Measurements from ENCODE around the gene TRPM3.

The TRPM3 gene

DNA sequence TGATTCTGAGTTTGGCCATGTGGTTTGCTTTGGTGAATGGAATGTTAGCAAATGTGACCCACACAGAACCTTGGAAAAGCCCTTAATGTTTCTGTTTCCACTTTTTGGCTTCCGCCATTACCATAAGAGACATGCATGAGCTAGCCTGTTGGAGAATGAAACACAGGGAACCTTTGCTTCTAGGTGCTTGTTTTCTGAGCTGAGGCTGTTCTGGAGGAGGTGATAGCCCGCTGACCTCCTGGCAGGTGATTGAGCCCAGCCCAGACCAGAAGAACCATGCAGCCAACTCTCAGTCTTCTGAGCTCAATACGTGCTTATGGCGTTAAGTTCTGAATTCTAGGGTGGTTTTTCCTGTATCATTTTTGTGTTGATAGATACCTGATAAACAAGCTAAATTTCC is 558.4 kb downstream of the TRPM3 start:
- no peak for DNase-seq

DNA sequence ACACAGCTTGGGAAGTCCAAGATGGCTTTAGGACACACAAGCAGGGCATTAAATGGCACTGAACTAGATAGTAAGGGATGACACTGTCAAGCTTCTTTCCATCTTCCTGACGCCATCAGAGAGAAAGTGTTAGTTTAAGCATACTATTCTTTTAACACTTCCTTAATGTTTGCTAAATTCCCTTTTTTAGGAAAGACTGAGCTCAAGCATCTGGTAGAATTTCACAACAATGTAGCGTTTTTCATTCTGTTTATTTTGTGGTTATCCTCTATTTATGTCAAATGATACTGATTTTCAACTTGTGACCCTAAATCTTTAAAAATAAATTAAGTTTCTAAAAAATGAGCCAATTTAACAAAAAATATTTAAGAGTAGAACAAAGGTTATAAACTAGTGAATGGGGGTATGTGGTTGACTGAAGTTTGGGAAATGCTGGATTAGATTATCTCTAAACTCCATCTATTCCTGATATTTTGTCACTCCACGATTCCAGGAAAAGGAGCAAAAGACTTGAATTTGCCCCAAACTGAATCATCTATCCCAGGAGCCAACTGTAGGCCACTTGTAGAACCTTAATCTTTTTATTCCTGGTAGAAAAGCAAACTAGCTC is 559.5 kb downstream of the TRPM3 start:
- no peak for DNase-seq

DNA sequence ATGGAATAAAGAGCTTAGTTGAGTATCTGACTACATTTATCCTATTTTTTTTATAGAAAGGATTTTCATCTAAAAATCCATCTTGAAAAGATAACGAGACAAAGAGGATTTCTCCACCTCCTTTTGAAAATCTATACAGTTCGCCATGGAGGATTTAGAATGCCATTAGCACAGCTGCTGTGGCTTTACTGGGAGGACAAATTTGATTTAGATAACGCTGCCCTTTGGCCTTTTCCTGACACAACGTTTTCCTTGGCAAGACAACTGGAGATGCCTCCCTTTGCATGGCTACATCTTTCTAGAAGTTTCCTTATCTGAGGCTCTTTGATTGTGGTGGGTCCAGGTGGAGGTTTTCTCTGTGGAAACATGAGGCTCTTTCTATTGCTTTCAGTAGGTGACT is 560.3 kb downstream of the TRPM3 start:
- no peak for DNase-seq

DNA sequence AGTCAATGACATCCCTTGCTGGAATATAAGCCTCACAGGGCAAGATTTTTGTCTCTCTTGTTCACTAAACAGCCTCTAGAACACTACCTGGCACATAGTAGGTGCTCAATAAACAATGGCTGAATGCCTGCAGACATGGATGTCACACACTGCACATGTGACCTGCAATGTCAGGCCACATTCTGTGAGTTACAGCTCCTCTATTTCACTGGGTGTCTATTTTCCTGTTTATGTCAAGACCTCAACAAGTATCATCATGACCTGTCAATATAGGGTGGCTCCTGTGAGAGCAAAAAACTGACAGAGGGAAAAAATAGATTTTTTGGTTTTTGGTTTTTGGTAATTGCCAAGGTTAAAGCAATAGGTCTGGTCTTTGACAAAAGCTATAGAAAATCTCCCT is 562.3 kb downstream of the TRPM3 start:
- no peak for DNase-seq

DNA sequence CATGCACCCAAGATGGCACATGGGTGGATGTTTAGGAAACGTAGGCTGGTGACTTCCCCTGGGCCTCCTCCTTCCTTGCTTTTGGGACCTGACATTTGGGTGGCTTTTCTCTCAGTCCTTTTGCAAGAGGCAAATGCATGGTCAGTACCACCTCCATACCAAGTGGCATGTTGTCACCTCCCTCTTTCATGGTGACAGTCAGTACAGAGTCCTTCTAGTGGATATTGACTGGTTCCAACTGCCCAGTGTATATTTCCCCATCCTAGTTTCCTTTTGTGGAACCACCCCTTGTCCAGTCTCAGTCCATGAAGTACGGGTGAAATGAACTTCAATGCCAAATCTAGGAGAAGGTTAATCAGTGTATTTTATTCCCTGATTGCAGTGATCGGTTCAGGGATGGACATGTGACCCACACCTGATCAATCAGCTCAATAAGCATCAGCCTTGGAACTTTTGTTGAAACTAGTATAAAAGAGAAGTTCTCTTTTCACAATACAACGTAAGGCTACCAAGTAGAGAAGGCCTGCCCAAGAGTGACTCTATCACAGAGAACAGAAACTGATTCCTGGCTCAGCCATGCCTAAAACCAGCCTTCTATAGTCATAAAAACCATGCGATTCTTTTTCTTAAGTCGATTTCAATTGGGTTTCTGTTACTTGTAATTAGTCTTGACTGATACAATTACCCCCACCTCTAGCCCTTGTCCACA is 563.6 kb downstream of the TRPM3 start:
- no peak for DNase-seq

DNA sequence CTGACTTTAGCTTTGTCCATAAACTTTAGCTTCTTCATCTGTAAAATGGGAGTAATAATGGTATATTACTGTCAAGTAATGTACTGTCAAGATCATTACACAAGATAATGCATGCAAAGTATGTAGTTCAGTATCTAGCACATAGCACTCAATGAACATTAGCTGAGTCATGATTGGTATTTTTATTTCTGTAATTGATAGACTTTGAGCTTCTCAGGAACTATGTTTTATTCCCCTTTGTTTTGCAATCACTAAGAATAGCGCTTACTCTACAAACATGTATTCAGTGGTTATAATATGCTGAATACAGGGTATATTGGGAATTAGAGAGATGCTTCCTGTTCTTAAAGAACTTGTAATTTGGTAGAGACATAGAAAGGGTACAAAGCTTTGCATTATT is 564.6 kb downstream of the TRPM3 start:
- DNase-seq, result no peak

DNA sequence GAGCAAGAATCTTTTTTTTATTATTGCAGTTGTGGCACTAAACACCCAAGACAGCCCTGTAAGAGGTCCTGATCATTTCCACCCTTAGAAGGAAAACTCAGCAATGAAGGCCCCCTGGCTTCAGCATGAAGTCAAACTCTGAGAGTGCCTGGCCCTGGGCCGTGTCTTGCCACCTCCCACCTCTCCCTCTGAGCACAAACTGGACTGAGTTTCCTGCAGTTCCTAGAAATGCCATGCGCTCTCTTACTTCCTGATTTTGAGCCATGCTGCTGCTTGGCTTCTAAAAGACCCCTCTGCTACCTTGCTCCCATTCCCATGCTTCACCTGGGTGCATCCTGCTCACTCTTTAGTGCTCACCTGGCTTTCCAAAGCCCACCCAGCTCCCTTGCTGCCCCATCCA is 566.5 kb downstream of the TRPM3 start:
- peak in 1 of 56 donors; percentile 7 for DNase-seq

DNA sequence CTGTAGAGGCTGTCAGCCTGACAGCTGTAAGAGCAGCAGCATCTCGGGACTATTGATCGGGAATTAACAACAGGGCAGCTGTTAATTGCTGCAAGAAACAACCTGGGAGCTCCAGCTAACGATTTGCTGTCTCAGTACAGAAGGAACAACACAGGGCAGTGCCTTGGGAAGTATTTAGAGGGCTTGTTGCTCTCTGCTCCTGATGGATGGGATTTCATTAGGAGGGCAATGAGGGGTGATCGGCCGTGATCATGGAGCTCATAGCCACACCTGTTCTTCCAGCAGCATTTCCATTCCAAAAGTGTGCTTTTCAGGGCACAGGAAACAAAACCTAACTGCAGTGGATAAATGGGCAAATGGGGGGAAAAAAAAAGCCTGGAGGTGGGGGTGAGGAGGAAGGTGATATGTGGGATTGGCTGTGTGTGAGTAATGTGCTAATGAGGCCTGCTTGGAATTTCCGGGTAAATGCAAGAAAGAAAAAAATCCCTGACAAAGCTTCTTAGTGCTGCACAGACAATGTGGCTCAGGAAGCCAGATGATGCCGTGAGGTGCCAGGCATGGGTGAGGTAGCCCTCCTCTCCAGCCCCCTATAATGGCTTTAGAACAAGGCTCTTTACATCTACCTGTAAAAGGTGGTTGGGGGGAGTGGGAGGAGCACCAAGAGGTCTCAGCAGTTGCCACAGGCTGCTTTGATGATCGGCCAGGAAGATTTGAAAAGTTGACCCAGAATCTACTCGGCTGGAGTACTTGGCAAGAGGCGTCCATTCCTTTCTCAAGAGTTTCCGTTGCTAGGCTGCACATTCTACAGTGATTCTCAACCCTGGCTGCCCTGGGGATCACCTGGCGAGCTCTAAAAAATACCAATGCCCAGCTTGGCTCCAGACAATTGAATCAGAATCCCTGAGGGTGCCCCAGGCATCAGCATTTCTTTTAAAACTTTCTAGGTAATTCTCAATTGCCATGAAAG is 567.4 kb downstream of the TRPM3 start:
- peak in 10 of 56 donors; percentile 11 to 65 (median 24) for DNase-seq

DNA sequence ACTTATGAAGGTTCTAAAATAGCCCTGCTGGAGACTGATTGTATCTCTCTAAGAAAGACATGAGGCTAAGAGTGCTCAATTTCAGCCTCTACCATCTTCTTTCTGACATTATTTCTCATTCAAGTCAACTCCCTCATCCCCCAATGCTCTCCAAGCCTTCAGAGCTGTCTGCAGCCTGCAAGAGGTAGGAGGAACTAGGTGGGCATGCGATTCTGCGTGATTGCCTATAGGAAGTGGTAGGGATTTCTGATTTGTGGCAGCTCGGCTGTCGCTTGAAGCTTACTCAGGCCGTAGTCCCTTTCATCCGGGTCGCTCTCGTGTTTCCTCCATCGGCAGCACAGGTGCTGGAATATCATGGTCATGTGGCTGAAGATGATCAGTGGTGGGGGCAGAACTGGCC is 568.9 kb downstream of the TRPM3 start:
- DNase-seq, result no peak

DNA sequence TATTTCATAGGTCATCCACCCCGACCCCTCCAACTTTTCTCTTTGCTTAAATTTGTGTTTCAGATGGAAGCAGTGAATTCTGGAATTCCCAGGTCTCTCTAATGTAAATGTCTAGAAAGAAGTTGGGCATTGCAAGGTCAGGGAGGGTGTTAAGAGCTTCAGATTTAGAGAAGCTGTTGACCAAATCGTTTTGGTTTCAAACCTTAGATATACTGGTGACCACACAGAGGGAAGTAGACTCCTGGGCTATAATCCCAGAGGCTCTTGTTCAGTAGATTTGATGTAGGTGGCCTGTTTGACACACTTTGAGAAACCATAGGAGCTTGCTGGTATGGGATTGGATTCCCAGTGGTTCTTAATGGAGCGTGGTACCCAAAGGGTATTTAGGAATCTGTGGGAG is 569.6 kb downstream of the TRPM3 start:
- no peak for DNase-seq

DNA sequence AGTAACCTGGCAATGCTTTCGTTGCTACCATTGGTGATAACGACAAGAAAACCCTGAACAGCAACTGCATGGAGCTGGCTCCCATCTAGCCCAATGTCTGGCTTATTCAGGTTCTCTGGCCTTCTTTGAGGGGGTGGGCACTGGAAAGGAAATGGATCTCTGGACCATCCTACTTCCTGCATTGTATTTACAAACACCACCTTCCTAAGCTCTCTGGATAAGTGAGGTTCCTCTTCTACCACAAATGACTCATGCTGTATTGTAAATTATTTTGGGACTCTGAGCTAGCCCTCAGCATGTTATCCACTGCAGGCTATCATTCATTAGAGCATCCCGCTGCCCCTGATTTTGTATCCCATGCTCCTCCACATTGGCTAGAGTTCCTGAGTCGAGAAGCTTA is 570.0 kb downstream of the TRPM3 start:
- DNase-seq, result no peak

DNA sequence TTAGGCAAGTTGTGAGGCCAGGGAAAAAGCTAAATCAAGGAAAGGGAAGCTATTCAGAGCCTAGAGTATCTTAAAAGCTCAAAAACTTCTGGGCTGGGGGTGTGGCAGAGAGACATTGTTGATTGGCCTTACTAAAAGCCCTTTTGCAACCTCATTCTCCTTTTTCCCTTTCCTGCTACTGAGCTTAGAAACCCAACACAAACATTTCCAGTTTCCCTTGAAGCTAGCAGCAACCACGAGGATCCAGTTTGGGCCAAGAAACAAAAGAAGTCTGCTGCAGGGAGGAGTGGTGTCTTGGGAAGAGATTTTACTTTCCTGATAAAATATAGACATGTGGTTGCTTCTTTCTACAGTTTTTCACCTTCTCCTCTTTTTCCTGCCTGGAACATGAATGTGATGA is 571.5 kb downstream of the TRPM3 start:
- DNase-seq, result no peak

DNA sequence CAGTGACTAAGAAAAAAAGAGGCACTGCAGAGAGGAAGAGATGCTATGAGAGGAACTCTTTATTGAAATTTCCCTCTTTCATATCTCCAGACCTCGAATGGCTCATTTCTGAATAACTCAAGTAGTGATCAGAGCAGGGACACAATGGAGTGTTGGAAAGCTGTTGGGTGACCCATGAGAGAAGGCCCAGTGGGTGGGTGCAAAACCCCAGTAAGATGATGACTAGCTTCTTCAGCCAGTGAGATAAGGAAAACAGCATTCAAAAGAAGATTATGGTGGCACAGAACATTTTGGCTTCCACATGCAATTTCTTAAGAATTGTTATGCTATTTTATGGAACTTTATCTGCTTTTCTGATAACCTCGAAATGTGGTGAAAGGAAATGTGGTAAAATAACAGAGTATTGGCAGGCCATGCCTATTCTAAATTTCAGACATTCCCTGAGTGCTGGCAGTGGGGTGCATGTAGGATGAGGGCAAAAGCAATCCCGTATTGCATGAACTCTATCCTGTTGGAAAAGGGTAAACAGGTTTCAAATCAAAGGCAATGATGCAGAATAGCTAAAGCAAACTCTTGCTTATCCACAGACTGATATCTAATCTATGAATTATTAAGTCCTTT is 579.0 kb downstream of the TRPM3 start:
- no peak for DNase-seq

DNA sequence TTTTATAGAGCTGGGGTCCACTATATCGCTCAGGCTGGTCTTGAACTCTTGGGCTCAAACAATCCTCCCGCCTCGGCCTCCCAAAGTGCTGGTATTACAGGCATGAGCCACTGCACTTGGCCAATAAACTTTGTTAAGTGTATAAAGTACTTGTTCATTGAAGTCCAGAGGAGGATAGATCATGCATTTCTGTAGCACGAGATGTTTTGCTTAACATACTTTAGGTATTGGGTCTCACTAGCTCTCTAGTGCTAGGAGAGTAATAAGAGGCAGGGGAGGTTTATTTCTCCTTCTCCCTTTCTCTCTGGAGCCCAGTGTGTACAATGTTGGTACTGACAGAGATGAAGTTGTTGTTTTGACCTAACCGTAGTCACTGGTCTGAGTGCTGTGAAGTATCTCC is 581.4 kb downstream of the TRPM3 start:
- DNase-seq, result no peak

DNA sequence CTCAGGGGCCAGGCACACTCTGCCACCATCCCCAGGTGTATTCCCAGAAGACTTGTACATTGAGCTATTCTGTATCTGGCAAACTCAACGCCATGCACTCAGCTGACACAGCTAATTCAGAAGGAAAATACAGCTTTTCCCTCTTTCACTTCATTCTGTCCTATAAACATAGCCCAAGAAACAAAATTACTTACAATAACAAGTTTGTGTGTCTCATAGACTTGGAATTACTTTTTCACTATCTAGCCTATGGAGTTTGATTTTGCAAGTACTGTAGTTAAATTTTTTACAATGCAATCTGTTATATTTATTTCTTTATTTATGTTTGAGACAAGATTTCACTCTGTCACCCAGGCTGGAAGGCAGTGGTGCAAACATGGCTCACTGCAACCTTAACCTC is 581.9 kb downstream of the TRPM3 start:
- DNase-seq, result no peak

DNA sequence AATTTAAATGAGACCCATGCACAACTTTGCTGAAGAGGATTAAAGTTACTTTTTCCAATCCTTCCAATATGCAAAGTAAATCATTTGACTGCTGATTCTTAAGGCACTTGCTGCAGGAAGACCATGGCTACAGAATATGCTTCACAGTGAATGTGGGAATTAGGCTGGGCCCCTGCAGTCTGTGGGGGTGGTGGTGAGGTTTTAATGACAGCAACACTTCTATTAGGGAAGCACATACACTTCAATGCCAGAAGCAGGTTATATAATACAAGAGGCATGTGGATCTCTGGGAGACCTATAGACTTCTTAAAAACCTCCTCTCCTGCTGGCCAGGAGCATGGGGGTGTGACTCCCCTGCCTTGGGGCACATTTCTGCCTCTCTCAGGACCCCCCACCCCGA is 582.4 kb downstream of the TRPM3 start:
- no peak for DNase-seq

DNA sequence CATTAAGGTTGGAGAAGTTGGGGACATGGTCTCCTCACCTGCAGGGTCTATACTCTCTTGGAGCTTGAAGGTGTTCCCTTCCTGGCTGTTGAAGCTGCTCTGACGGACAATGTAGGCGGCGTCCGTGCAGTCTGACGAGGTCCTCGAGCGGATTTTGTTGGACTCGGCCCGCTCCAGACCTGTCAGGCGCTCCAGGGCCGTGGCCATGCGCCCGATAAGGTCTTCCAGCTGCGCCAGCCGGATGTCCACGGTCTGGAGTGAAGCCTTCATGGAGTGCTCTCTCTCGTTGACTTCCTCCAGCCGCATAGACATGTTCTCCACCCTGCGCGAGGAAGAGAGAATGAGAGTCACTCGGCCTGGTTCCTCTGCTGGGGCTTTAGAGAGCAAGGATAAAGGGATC is 584.3 kb downstream of the TRPM3 start:
- no peak for DNase-seq

DNA sequence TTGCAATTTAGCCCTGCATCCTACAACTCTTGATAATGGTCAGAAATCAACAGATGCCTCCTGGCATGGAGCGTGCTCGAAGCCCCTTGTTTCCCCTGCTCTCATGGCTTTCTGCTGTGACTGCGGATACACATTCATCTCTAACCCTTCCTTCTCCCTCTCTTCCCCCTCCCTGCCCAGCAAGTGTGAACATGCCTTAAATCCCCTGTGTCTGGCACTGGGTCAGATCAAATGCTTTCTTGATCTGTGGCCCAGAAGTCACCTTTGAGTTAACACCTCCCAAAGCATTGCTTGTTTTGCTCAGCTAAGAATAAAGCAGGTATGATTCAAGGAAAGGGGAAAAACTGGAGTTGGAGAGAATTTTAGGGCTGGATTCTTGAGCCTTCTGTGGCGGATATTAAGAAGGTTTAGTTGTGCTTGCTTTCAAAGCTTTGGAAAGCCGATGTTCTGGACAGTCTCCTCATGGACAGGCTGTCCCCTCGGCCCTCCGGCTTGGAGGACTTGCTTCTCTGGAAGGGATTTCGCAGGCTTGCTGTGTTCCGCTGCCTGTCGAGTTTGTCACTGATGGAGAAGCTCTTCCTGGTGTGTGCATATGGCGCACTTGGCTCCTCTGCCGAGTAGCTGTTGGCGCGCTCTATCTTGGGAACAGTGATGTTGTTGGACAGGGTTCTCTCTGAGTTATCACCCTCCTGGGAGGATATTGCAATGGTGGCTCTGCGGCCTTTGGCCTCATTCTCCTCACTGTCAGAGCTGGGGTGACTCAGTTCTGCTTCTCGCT is 585.7 kb downstream of the TRPM3 start:
- no peak for DNase-seq

DNA sequence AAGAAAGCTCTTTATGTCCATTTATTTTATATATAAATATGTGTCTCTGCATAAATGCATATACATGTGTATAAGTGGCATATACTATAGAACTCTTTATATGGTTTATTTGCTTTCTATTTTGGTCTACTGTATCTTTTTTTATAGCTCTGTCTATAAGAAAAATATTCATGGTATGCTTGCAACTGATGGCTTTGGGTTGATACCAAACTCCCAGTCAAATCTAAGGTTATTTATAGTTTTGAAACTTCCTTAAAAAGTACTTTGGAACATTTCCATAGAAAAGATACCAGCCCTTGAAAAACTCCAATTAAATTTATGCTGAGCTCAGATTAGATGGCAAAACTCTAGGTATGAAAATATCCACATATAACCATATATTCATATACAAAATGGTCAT is 587.0 kb downstream of the TRPM3 start:
- no peak for DNase-seq

DNA sequence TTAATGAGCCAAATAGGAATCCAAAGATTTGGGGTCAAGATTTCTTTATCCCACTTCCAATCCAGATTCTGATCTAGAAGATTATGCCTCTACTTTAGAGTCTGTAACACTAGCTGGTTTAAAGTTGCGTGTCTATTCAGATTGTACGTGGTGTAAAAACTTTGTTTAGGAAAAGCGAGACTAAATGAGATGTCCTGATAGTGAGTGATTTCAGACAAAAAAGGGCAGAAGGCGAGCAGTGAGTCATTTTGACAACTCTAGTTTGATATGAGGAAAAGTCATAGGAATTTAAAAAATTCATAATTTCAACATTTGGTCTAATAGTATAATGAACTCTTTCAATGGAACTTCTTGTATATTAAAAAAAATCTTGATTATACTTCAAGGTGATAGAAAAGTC is 587.4 kb downstream of the TRPM3 start:
- no peak for DNase-seq

DNA sequence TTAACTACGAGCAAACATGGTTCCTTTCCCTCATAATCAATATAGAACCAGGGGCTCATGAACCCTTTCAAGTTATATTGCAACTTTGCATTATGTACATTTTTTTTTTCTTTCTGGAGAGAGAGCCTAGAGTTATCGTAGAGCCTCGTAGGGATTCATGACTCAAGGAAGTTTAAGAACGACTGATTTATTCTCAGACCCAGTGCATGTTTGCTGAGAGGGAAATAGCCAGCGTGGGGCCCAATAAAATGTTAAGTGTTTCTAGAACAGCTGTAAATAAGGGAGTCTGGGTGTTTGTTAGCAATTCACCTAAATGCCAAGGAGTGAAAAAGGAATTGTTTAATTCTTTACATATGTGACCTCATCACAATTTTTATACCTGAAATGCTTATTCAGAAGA is 587.9 kb downstream of the TRPM3 start:
- no peak for DNase-seq

Measured in nucleus accumbens (tissue), 56 donors.